ENCODE measurements around the gene LUZP2.

LUZP2 gene

DNA sequence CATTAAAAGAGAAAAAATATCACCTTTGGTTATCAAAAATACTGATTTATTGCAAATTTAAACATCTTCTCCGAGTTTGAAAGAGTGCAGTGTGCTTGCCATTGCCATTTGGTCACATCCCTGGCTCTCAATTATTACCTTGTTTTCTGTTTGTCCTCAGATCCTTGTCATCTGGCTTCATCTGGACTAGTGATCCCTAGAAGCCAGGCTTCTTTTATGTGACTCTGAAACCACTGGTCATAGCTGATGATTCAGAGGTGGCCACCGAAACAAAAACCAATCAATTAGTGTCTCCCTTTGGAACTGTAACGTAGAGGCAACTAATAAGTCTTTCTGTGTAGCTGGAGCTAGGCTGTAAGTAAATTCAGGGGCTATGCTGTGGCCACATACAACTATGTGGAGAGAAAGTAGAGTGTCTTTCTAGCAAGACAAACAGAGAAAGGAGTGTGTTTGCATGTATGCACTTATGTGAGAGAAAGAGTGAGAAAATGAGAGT, 237.9 kb downstream of the LUZP2 start:
- DNase-seq, result no peak

DNA sequence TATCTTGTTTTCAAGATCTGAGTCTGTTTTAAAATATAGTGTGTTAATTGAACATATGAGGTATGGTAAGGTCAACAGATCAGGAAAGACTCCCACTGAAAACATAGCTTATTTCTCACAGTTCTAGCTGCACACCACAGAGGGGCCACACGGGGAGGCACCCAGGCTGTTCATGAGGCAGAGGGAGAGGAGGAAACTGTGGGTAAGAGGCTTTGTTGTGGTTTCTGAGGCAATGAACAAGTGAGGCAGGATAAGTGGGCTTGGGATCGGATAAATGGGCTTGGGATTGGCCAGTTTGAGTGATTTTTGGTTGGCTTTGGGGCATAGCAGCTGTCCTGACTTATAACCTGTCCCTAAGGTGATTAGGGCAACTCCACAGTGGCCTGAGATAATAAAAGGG, 242.1 kb downstream of the LUZP2 start:
- no peak for DNase-seq

DNA sequence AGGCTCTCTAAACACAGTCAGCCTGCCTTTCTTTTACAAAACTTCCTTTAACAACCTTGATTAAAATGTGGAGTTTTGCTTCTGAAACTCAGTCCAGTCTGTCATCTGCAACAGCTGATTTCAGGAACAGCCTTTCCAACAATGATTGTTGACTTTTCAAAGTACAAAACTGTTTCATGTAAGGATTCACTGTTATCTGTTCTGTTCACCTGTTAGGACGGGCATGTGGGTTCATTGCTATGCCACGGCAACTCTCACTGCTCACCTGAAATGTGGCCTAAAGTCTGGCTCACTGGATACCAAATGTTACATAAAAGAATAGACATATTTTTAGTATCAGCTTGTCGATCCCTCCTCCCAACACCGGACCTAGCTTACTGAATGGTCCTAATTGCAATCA, 242.8 kb downstream of the LUZP2 start:
- DNase-seq, result no peak

DNA sequence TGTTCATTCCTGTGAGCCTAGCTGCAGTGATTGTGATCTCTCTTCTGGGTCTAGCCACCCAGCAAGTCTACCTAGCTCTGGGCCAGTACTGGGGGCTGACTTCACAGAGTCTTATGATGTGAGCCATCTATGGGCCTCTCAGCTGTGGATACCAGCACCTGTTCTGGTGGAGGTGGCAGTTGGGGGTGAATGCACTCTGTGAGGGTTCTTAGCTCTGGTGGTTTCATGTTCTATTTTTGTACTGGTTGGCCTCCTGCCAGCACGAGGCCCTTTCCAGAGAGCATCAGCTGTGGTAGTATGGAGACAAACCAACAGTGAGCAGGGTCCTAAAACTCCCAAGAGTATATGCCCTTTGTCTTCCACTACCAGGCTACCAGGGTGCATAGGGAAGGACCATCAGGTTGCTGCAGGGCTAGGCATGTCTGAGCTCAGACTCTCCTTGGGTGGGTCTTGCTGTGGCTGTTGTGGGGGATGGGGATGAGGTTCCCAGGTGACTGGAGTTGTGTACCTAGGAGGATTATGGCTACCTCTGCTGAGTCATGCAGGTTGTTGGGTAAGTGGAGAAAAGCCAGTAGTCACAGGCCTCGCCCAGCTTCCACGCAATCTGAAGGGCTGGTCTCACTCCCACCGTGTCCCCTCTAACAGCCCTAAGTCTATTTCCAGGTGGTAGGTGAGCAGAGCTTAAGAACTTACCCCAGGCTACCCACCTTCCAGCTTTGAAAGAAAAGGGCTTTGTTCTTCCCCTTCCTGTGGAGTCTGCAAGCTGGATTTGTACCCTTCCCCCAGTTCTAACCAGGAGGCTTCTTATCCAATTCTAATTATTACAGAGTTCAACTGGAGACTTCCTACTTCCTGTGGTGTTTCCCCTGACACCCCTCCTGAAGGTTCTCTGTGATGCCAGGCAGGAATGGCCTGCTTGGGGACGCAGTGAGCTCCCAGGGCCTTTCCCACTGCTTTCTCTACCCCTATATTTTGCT, 250.7 kb downstream of the LUZP2 start:
- DNase-seq, result no peak

DNA sequence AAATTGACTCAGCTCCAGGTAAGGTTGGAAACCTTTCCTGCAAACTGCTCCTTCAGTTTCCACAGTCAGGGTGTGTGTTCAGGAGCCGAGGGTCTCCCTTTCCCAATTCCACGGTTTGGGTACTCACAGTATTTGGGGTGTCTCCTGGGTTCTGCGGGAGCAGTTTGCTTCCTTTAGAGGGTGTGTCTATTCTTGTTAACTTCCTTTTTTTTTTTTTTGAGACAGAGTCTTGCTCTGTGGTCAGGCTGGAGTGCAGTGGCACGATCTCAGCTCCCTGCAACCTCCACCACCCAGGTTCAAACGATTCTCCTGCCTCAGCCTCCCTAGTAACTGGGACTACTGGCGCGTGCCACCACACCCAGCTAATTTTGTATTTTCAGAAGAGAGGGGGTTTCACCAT, 251.4 kb downstream of the LUZP2 start:
- no peak for DNase-seq

DNA sequence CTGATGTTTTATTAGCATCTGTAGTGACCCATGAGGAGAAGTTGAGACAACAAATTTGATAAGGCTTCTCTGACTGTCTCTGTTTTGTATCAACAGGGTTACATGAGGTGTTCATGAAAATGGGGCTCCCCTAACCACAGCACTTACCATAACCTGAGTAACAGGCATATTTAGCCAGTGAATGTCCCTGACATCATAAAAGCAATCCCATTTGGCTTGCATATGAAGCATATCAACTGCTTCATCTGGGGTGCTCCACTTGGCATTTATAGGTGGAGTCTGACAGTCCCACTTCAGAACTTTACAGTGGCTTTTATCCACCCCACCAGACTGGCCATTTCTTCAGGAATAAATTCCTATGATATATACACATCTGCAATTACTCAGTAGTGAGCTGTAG, 257.6 kb downstream of the LUZP2 start:
- DNase-seq, result no peak

DNA sequence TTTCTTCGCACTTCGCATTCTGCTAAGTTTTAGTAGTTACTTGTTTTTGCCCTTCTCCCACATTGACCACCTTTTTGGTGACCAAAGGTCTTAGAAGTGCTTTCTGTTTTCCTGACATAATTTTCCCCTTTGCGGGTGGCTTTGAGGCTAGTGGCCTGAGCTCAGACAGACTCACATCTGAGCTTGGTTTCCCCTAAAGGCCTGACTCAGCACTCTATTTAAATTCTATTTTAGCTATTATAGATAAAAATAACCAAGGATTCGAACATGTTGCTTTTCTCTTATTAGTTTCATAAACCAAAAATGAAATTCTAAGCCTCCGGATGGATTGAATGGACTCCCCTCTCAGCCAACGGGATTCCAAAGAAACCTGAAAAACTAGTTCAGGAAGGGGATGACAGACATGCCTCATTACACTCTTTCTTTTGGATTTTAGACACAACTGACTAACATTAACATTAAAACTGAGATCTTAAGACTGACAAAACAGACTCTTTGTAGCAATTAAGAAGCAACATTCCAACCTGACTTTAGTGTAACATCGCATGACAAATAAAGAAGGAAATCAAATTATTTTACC, 258.5 kb downstream of the LUZP2 start:
- DNase-seq, result no peak

DNA sequence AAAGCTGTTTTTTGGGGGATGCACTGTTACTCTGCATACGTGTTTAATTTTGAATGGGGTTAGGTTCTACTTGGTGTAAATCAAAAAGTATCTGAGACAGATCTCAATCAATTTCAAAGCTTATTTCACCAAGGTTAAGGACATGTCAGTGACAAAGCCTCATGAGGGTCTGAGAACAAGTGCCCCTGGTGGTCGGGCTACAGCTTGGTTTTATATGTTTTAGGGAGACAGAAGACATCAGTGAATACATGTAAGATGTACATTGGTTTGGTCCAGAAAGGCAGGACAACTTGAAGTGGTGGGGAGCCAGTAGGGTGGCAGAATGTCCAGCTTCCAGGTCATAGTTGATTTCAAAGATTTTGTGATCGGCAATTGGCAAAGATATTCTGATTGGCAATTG, 262.9 kb downstream of the LUZP2 start:
- DNase-seq, result no peak

DNA sequence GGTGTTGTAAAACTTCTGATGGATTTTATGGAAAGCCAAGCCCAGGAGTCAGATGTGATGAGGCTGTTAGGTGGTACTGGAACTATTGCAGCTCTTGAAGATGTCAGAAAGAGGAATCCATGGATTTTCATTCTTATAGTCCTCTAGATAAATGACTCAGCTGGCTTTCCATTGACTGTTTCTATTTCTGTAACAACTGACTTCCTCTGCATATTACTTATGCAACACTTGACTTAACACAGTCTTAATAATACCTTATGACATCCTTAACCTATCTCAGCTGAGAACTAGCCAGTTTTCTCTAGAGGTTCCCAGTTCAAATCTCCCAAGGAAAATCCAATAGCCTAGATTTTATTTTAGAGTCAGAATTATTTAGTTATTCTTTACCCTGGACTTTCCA, 263.8 kb downstream of the LUZP2 start:
- DNase-seq, result no peak

DNA sequence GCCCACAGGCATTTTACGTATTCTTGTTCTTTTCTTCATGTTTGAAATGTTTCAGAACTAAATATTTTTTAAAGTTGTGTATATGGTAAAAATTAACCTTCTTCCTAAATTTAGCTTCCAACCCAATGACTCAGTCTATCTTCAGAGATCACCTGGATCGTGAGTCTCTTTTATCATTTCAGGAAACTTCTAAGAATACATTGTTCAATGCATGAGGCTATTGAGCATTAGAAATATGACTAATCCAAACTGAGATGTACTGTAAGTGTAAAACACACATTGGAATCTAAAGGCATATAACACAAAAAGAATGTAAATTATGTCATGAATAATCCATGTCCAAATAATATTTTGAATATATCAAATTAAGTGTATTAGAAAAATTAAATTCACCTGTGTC, 265.2 kb downstream of the LUZP2 start:
- DNase-seq, result no peak

DNA sequence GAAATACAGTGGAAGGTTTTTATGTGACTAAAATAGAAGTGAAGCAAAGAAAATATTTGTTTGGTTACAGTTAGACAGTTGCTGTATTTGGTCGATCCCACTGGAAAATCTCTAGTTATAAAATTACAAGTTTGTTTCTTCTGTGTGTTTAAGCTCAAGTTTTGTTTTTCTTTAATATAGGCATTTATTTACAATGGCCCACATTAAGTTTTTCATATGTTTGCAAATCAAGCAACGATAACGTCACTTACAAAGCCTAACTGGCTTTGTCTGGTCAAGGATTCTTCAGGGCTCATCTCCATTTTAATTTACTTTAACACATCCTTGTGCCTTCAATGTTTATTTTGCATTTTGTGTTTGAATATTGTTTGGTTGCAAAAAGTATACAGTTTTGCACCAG, 270.6 kb downstream of the LUZP2 start:
- no peak for DNase-seq

DNA sequence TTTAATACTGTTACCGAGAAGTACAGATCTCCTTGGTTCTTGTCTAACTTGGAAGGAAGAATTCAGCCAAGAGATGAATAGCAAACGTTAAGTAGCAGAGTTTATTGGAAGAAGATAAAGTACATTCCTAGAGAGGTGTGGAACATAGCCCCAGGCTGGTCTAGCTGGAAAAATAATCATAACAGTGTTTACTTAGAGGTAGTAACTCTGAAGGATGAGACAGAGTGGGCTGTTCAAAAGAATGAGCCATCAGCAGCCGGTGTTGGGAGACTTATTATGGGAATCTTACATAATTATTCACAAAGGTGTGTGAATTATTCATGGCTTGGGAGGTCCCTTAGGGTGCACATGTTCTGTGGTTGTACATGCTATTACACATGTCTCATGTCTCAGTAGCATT, 276.5 kb downstream of the LUZP2 start:
- no peak for DNase-seq

DNA sequence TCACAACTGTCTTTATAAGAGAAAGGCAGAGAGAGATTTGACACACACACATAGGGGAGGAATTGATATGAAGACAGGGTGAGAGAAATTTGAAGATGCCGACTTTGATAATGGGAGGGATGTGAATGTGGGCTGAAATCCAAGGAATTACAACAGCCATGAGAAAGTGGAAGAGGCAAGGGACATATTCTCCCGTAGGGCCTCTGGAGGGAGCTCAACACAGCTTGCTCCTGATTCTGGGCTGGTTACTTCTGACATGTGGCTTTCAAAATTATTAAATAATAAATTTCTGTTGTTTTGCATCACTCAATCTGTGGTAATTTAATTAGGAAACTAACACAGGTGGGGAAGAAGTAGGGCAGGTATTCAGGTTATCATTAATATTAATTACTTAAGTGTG, 282.9 kb downstream of the LUZP2 start:
- no peak for DNase-seq

DNA sequence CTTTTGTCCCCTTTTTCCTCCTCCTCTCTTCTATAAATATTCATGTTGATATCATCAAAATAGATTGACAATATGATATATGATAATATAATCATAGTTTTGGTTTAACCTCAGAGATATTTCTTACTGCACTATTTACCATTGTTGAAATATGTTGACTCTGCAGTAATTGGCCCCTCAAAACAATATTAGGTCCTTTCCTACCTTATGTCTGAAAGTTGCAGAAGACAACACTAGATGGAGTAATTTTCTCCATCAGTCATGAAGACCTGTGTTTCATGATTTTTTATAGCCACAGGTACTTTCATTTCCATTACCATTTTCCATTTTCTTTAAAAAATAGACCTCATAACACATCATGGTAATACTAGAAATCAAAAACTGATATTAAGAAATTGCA, 284.4 kb downstream of the LUZP2 start:
- no peak for DNase-seq

DNA sequence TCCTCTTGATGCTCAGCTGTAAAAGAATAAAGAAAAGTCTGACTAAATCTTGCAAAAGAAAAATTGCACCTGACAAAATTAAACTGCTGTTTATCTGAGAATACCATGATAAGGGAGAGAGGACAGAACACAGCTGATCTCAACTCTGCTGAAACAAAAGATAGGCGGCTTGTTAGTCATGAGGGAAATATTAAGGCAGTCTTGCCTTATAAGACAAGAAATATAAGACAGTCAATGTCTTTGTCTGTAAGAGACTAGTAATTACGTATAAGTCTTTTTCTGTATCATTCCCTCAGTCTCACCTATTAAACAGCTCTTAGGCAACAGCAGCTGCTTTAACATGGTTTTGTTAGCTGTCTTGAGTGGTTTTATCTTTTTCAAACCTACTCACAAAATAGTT, 296.6 kb downstream of the LUZP2 start:
- DNase-seq, result no peak

DNA sequence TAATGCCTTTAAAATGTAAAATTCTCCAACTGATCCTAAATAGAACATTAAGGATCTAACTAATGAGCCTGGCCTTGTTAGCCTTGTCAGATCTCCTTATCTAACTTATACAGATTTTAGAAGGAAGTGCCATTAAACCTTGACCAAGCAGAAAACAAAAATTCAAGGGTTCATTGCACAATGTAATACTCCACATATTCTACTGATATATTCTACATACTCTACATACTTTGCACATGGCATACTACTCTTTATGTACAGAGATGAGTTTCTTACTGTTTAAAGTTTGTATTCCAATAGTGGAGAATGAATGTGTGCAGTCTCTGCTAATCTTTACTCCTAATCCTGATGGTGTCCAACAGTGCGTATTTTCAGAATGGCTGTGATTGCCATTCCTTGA, 297.2 kb downstream of the LUZP2 start:
- no peak for DNase-seq

DNA sequence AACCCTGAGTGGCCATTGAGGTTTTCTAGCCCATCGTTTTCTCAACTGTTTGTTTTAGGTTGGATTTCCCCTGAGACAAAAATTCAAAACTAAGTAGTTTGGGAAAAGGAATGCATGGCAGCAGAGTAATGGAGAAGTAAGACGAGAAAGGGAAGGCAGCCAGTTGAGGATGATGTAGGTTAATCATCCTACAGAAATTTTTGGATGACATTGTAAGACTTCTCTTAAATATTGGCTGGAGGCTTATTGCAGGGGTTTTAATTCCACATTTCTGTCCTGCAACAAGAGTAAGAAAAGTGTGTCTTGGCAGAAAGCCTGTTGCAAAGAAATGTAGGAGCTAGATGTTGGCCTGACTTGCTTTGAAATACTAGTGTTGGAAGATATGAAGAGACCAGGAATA, 308.8 kb downstream of the LUZP2 start:
- no peak for DNase-seq

DNA sequence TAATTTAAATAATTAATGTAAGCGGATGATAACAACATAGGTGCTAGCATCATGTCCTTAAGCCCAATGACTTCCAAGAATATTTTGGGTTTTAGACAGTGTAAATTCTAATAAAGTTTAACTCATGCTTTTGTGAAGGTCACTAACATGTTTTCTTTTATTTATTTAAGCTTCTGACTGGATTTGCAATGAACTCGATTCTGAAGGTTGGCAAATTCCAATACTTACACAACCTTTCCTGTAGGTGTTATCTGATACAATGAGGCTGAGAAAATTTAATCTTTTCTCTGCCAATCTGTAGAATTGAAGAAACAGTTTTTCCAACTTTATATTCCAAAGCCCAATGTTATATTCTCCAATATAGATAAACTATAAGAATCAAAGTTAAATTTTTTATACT, 311.3 kb downstream of the LUZP2 start:
- no peak for DNase-seq

DNA sequence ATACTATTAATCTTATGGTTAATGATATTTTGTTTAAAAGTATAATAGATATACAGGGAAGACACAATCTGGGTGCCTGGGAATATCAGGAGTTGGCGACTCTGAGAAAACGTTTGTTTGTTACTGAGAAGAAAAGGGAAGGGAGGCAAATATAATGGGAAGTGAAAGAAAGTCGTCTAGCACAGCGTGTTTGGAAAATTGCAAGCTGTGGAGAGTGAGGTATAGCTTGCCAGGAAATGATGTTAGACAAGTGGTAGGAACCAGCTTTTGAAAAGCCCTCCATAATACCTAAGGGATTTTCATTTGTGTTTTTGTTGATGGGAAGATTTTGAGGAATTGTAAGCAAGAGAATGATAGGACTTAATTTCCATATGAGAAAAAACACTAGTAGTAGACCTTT, 322.2 kb downstream of the LUZP2 start:
- DNase-seq, result no peak

DNA sequence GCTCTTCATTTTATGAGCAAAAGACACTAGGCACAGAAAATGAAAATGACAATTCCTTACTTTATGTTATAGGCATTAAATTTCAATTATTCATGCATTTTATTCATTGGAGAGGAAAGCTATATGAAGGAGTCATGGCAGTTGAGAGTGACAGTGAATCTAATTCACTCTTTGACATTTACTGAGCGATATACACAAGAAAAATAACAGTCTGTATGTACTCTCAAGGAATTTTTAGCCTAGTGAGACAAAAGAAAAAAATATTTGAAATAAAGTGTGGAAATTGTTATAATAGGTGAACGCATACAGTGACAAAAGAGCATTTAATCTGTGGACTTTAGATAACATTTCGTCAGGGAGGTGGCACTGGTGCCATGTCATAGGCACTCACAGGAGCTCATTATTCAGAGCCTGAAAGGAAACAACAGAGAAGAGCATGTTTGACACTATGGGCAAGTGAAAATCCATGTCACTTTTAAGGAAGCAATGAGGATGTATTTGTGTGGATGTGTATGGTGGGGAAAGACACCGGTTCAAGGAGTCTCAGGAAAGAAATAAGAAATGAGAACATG, 323.1 kb downstream of the LUZP2 start:
- DNase-seq, result no peak

DNA sequence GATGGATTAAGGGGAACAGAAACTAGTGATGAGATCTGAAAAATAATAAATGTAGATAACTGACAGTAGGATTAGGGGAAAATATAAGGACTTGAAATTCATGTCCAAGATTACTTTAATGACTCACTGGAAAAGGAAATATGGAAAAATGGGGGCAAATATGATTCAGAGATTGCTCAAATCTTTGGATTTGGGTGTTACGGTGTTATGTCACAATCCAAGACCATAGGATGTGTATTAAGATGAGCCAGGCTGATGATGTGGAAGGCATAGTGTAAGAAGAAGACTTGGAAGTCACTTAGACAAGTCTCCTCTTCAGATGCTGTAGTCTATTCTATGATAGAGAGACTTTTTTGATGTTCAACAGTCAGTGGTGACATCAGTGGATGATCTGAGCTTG, 323.7 kb downstream of the LUZP2 start:
- no peak for DNase-seq

DNA sequence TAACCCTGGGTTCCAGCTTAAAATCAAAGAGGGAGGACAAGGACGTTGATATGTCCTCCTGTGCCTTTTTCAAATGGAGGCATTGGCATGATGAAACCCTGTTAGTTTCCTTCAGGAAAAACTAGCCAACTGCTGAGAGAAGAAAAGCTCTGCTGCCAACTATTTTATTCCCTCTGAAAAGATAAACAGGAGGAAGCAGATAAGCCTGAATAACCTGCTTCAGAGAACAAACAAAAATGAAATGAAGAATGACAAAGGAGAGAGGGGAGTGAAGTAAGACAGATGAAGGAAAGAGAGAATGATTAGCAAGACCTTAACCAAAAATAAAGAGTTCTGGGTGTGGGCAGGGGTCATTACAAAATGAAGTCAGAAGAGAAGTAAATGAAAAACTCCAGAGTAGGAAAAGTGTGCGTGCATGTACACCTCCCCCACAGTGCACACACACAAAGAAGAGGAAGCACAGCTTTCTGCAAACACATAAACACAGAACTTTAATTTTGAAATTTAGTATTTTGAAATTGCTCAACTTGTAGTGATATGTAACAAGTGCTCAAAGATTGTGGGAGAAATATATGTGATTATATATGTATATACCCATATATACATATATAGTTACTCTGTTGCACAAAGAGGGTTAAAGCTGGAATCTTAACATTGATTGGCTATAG, 332.2 kb downstream of the LUZP2 start:
- no peak for DNase-seq

DNA sequence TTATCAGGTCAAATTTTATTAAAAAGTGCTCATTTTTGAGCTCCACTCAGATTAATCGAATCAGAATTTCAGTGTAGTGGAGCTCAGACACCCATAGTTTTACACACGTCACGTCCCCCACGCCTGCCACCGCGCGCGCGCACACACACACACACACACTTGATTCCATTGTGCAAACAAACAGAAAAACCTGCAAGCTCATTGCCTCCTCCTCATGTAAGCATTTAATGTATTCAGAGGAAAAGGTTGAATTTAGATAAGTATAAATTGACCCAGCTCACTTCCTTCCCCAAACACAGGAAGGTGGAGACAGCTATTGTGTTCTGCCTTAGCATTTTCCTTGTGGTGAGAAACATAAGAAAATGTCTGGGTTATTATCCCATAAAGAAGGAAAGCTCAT, 336.7 kb downstream of the LUZP2 start:
- no peak for DNase-seq

DNA sequence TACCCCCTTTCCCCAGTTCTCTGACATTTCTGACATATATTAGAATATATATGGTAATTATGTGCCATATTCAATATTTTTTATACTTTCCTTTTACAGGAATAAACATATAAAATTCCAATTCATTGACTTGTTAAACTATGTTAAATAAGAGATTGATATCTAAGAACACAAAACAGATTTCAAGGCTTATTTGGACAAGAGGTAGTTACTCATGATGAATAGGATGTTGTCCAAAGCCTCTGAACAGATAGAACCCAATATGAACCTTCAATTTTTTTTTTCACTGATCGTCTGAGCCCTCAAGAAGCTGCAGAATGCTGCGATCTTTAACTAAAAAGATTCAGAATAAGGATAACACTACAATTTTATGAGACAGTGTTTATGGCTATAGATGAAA, 340.3 kb downstream of the LUZP2 start:
- DNase-seq, result no peak
